Measurements from ENCODE around the gene MUS81.

- TF ChIP-seq CTCF (IDR thresholded peaks at IDR 0.05), result peak in 5 of 12 donors; percentile 7 to 42 (median 21)
- peak; percentile 82 to 98 for TF ChIP-seq POLR2A (IDR thresholded peaks at IDR 0.05)
These were observed 980 bp upstream of the MUS81 start for GRCh38 chr11:65859095-65859811.

Measured in heart left ventricle (tissue), 13 donors.